ENCODE measurements around the gene AP3S2.
"Not testable (repeated sequence)": the region's sequence is repeated elsewhere in the genome, so short reads cannot be mapped to it uniquely, and the experiment has no call there.

The AP3S2 gene

GRCh38 chr15:89903015-89903857 lies 9.4 kb upstream of the AP3S2 start:
- ATAC-seq (no peak), DNase-seq (no peak)

- ATAC-seq (no peak), DNase-seq (no peak)
Measured at GRCh38 chr15:89900849-89901248, 7.1 kb upstream of the AP3S2 start.

GRCh38 chr15:89899951-89900567 lies 6.3 kb upstream of the AP3S2 start:
- no peak for ATAC-seq
- DNase-seq, result no peak

- DNase-seq (no peak), ATAC-seq (no peak)
Measured at GRCh38 chr15:89899295-89899945, 5.6 kb upstream of the AP3S2 start.

GRCh38 chr15:89898614-89899294 lies 5.0 kb upstream of the AP3S2 start:
- peak; percentile 35 for DNase-seq

GRCh38 chr15:89898146-89898545 lies 4.4 kb upstream of the AP3S2 start:
- no peak for ATAC-seq
- no peak for DNase-seq

More at GRCh38 chr15:89898614-89899294, 5.0 kb upstream of the AP3S2 start:
- ATAC-seq, result peak; percentile 44

GRCh38 chr15:89893027-89893426 lies 767 bp downstream of the AP3S2 start:
- ATAC-seq (no peak), DNase-seq (no peak)

GRCh38 chr15:89888214-89888804 lies 5.5 kb downstream of the AP3S2 start:
- no peak for ATAC-seq
- no peak for DNase-seq

GRCh38 chr15:89885611-89886010 lies 8.2 kb downstream of the AP3S2 start:
- no peak for DNase-seq
- no peak for ATAC-seq

- ATAC-seq, DNase-seq: not testable (repeated sequence)
Measured at GRCh38 chr15:89885179-89885578, 8.6 kb downstream of the AP3S2 start.

- ATAC-seq (no peak), DNase-seq (no peak)
Measured at GRCh38 chr15:89883518-89883917, 10.3 kb downstream of the AP3S2 start.

GRCh38 chr15:89880727-89881126 lies 13.1 kb downstream of the AP3S2 start:
- no peak for ATAC-seq

GRCh38 chr15:89878323-89878722 lies 15.5 kb downstream of the AP3S2 start:
- DNase-seq (no peak), ATAC-seq (no peak)

More at GRCh38 chr15:89880727-89881126, 13.1 kb downstream of the AP3S2 start:
- no peak for DNase-seq

- ATAC-seq (no peak), DNase-seq (no peak)
Measured at GRCh38 chr15:89877083-89877425, 16.7 kb downstream of the AP3S2 start.

GRCh38 chr15:89876396-89877082 lies 17.3 kb downstream of the AP3S2 start:
- no peak for ATAC-seq

GRCh38 chr15:89875741-89876140 lies 18.1 kb downstream of the AP3S2 start:
- DNase-seq, result no peak
- ATAC-seq, result no peak

More at GRCh38 chr15:89876396-89877082, 17.3 kb downstream of the AP3S2 start:
- no peak for DNase-seq

GRCh38 chr15:89874926-89875564 lies 18.7 kb downstream of the AP3S2 start:
- peak; percentile 88 for DNase-seq

GRCh38 chr15:89870688-89871288 lies 23.0 kb downstream of the AP3S2 start:
- no peak for DNase-seq
- ATAC-seq, result no peak

More at GRCh38 chr15:89874926-89875564, 18.7 kb downstream of the AP3S2 start:
- ATAC-seq, result peak; percentile 100

- no peak for DNase-seq
Measured at GRCh38 chr15:89870006-89870405, 23.8 kb downstream of the AP3S2 start.

GRCh38 chr15:89869490-89869889 lies 24.3 kb downstream of the AP3S2 start:
- not testable (repeated sequence) for DNase-seq, ATAC-seq

More at GRCh38 chr15:89870006-89870405, 23.8 kb downstream of the AP3S2 start:
- ATAC-seq, result no peak
